HEK293 (cell line): ENCODE results near the gene RBBP8NL.

Experiments used
- CTCF ChIA-PET: fragments of 350-600 bp; formaldehyde crosslinking; extraction: SDS; loops from one replicate; lab custom pipeline; 2021; ENCODE audit warnings: antibody characterized with exemption; lab: Yijun Ruan, JAX
- POLR2A ChIA-PET: fragments of 300-600 bp; formaldehyde crosslinking; extraction: SDS; loops from one replicate; lab custom pipeline; 2020; ENCODE audit warnings: antibody characterized with exemption, inconsistent platforms; lab: Yijun Ruan, JAX
- H3K27ac ChIP-seq: fragments of 200-500 bp; sonication (Bioruptor generic); 2 replicates; pipeline ENCODE4 v1.5.1; 2014; ENCODE audit warnings: low read depth, low read length, control low read depth, inconsistent platforms; ENCODE audit errors: extremely low read depth
- H3K36me3 ChIP-seq, 2 experiments: fragments of 200-500 bp in 1 of 2; sonication (Bioruptor generic) in 1 of 2; 1 replicate in 1 of 2; 2 replicates in 1 of 2; pipeline ENCODE4 v1.5.1; 2014 to 2017; ENCODE audit warnings: inconsistent platforms in 2 of 2, low read length in 2 of 2; ENCODE audit not compliant: control insufficient read depth in 2 of 2, insufficient read depth in 1 of 2
- H3K4me1 ChIP-seq: fragments of 200-500 bp; sonication (Bioruptor generic); 2 replicates; pipeline ENCODE4 v1.5.1; 2014; ENCODE audit warnings: mild to moderate bottlenecking, low read length, inconsistent platforms; ENCODE audit not compliant: control insufficient read depth, insufficient read depth
- H3K4me3 ChIP-seq: 2 replicates; pipeline ENCODE4 v1.5.1; 2011; ENCODE audit warnings: low read depth, mild to moderate bottlenecking, control low read depth, low read length, moderate library complexity
- H3K9me3 ChIP-seq: fragments of 200-500 bp; sonication (Bioruptor generic); 2 replicates; pipeline ENCODE4 v1.5.1; 2014; ENCODE audit warnings: low read depth, low read length, inconsistent platforms; ENCODE audit not compliant: control insufficient read depth, insufficient read depth
- GLI4 ChIP-seq: fragments of 450-650 bp; formaldehyde crosslinking; IDR thresholded peaks from 2 replicates; pipeline ENCODE4 v1.5.1; 2016; ENCODE audit warnings: missing biosample characterization, missing genetic modification characterization
- GLIS2 ChIP-seq: fragments of 450-650 bp; formaldehyde crosslinking; IDR thresholded peaks from 2 replicates; pipeline ENCODE4 v1.5.1; 2016; ENCODE audit warnings: missing biosample characterization, missing genetic modification characterization
- OVOL3 ChIP-seq: fragments of 450-650 bp; formaldehyde crosslinking; IDR thresholded peaks from 2 replicates; pipeline ENCODE4 v1.5.1; 2016; ENCODE audit warnings: missing biosample characterization, missing genetic modification characterization
- SCRT2 ChIP-seq: fragments of 450-650 bp; formaldehyde crosslinking; IDR thresholded peaks from 2 replicates; pipeline ENCODE4 v1.5.1; 2016; ENCODE audit warnings: missing biosample characterization, missing genetic modification characterization
- TSHZ1 ChIP-seq: fragments of 450-650 bp; formaldehyde crosslinking; IDR thresholded peaks from 2 replicates; pipeline ENCODE4 v1.5.1; 2016; ENCODE audit warnings: missing biosample characterization, missing genetic modification characterization, borderline replicate concordance
- WT1 ChIP-seq: fragments of 450-650 bp; formaldehyde crosslinking; IDR thresholded peaks from 2 replicates; pipeline ENCODE4 v1.5.1; 2016; ENCODE audit warnings: missing biosample characterization, missing genetic modification characterization
- ZBTB7A ChIP-seq: fragments of 450-650 bp; formaldehyde crosslinking; IDR thresholded peaks from 2 replicates; pipeline ENCODE4 v1.5.1; 2016; ENCODE audit warnings: low read depth, missing biosample characterization, missing genetic modification characterization
- ZNF146 ChIP-seq: fragments of 450-650 bp; formaldehyde crosslinking; IDR thresholded peaks from 2 replicates; pipeline ENCODE4 v1.5.1; 2016; ENCODE audit warnings: missing biosample characterization, missing genetic modification characterization
- ZNF16 ChIP-seq: fragments of 450-650 bp; formaldehyde crosslinking; IDR thresholded peaks from 2 replicates; pipeline ENCODE4 v1.5.1; 2016; ENCODE audit warnings: low read depth, missing biosample characterization, missing genetic modification characterization
- ZNF423 ChIP-seq: fragments of 450-650 bp; formaldehyde crosslinking; IDR thresholded peaks from 2 replicates; pipeline ENCODE4 v1.5.1; 2016; ENCODE audit warnings: missing biosample characterization, missing genetic modification characterization
- ZNF571 ChIP-seq: fragments of 450-650 bp; formaldehyde crosslinking; IDR thresholded peaks from 2 replicates; pipeline ENCODE4 v1.5.0; 2017; ENCODE audit warnings: missing biosample characterization, missing genetic modification characterization
- ZNF704 ChIP-seq: fragments of 450-650 bp; formaldehyde crosslinking; IDR thresholded peaks from 2 replicates; pipeline ENCODE4 v1.5.1; 2016; ENCODE audit warnings: missing biosample characterization, missing genetic modification characterization
- ZNF707 ChIP-seq: fragments of 450-650 bp; formaldehyde crosslinking; IDR thresholded peaks from 2 replicates; pipeline ENCODE4 v1.5.1; 2016; ENCODE audit warnings: missing biosample characterization, missing genetic modification characterization
- ZSCAN5A ChIP-seq: fragments of 450-650 bp; formaldehyde crosslinking; IDR thresholded peaks from 2 replicates; pipeline ENCODE4 v1.5.1; 2016; ENCODE audit warnings: missing biosample characterization, missing genetic modification characterization
- TF ChIP-seq, protein P1 (sequence below): fragments of 450-650 bp; formaldehyde crosslinking; IDR thresholded peaks from 2 replicates; pipeline ENCODE4 v1.5.1; 2017; ENCODE audit warnings: missing biosample characterization, missing genetic modification characterization

Gene RBBP8NL

DNA sequence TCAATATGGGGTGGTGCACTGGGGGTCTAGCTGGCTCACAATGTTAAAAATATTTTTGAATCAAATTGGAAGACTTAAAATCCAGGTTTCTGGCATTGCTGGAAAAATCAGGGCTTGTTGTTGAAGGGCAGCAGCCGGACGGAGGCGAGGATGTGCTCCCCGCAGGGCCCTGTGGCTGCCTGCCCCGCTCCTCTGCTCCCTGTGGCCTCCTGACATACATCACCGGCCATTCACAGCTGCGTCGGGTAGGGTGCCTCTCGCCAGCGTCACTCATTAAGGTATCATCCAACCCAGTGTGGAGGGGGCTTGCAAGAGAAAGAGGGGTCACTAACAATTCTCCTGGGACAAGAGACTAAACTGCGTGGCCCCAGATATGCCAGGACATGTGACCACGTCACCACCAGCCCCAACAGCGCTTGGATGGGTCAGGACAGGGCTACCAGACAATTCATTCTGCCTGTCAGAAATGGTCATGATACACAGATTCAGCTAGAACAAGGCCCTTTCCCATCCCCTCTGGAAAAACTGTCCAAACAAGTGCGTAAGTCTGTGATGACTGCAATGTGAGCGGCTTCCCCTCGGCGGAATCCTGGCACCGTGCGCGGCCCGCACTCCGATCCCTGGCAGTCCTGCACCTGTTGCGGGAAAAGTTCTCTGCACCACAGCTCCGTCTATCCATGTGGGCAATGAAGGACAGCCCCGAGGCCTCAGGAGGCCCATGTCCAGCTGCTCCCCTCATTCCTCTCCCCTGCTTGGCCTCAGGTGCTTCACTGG is 36.5 kb upstream of the RBBP8NL start:
- Histone ChIP-seq H3K4me1 (no peaks in the 10 kb centered on the region), H3K9me3 (no peaks in the 10 kb centered on the region), H3K27ac (no peak overlapping the region), H3K4me3 (no peak overlapping the region), H3K36me3 (no peaks in the 10 kb centered on the region)
- ChIA-PET CTCF (interaction anchor here (0.5 to 0.9 kb wide), 3 partner anchors 51 to 328 kb away, joined by 3 read pairs; no protein-coding TSS in a partner anchor), POLR2A (no interaction called here)
- TF ChIP-seq SCRT2 (tag by site-specific recombination) (peak; percentile 66), ZSCAN5A (tag by site-specific recombination) (no peak)

DNA sequence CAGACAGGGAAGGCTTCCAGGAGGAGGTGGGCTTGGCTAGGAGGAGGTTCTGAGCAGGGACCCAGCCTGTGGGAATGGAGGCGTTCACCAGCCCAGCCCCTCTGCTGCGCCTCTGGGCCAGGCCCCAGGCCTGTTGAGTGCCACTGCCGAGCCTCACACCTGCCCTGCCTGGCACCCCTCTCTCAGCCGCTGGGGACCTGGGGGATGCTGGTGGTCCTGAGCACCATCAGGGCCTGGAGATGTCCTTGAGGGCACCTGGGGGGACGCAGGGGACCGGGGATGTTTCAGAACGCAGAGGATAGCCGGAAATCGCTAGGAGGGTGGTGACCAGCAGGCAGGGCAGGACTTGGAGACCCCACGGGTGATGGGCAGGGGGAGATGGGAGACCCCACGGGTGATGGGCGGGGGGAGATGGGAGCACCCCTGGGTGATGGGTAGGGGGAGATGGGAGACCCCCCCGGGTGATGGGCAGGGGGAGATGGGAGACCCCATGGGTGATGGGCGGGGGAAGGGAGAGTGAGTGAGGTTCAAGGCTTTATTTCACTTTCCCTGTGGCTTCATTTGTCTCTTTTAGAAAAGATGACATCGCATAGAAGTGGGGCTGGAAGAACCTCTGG is 35.7 kb upstream of the RBBP8NL start:
- POLR2A ChIA-PET: no interaction called here
- no peak for TF ChIP-seq SCRT2 (tag by site-specific recombination)
- no peak for TF ChIP-seq ZNF571 (tag by site-specific recombination)
- no peak for TF ChIP-seq WT1 (tag by site-specific recombination)
- TF ChIP-seq ZBTB7A (tag by site-specific recombination): peak; percentile 86; the same call in 1 of the 2 replicates
- no peak for TF ChIP-seq ZNF707
- TF ChIP-seq ZNF704 (tag by site-specific recombination): no peak
- peak; percentile 45 for TF ChIP-seq GLIS2 (tag by site-specific recombination)
- Histone ChIP-seq H3K27ac (no peak overlapping the region), H3K9me3 (no peaks in the 10 kb centered on the region), H3K4me1 (no peaks in the 10 kb centered on the region), H3K4me3 (no peak overlapping the region), H3K36me3 (no peaks in the 10 kb centered on the region)
- CTCF ChIA-PET: interaction anchor here (0.6 to 0.8 kb wide), 2 partner anchors 15 to 329 kb away, joined by 3 read pairs; no protein-coding TSS in a partner anchor

- no peaks in the 10 kb centered on the region for H3K9me3 ChIP-seq
- H3K4me3 ChIP-seq: no peak overlapping the region
- POLR2A ChIA-PET: no interaction called here
- TF ChIP-seq ZNF146 (tag by site-specific recombination) (no peak), ZNF16 (no peak), TSHZ1 (tag by site-specific recombination) (no peak), ZNF423 (tag by site-specific recombination) (no peak), OVOL3 (tag by site-specific recombination) (no peak), GLI4 (no peak)
- TF ChIP-seq, protein P1, sequence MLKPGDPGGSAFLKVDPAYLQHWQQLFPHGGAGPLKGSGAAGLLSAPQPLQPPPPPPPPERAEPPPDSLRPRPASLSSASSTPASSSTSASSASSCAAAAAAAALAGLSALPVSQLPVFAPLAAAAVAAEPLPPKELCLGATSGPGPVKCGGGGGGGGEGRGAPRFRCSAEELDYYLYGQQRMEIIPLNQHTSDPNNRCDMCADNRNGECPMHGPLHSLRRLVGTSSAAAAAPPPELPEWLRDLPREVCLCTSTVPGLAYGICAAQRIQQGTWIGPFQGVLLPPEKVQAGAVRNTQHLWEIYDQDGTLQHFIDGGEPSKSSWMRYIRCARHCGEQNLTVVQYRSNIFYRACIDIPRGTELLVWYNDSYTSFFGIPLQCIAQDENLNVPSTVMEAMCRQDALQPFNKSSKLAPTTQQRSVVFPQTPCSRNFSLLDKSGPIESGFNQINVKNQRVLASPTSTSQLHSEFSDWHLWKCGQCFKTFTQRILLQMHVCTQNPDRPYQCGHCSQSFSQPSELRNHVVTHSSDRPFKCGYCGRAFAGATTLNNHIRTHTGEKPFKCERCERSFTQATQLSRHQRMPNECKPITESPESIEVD: no peak
- TF ChIP-seq, all 188 proteins: peak for 0
- CTCF ChIA-PET: no interaction called here
- Histone ChIP-seq H3K36me3 (no peaks in the 10 kb centered on the region), H3K4me1 (no peaks in the 10 kb centered on the region), H3K27ac (no peak overlapping the region)
Observed at GRCh38 chr20:62461834-62462233, 34.5 kb upstream of the RBBP8NL start.
